Uterus (tissue), 4 donors: ENCODE results near the gene NDEL1. TPM values are rescaled to one million over a fixed set of nuclear protein-coding genes. Genes with fewer than 3 reads are reported as not detected.

ENCODE experiments used
- DNase-seq, 2 donors: peaks; one replicate each; pipeline ENCODE4 v3.0.0-alpha.2; 2019 to 2020
- H3K27ac ChIP-seq, 2 donors: fragments of 200-600 bp; sonication (generic); 1 replicate in 1 of 2; 2 replicates in 1 of 2; pipeline ENCODE4 v1.5.1; 2016 to 2018
- H3K27me3 ChIP-seq, 2 donors: fragments of 200-600 bp; sonication (generic); one replicate each; pipeline ENCODE4 v1.5.1; 2018 to 2019; ENCODE audit warnings: control low read depth in 1 of 2
- H3K36me3 ChIP-seq, 2 donors: fragments of 200-600 bp; sonication (generic); one replicate each; pipeline ENCODE4 v1.5.1; 2019; ENCODE audit warnings: control low read depth in 1 of 2
- H3K4me1 ChIP-seq, 2 donors: fragments of 200-600 bp; sonication (generic); one replicate each; pipeline ENCODE4 v1.5.1; 2018 to 2019; ENCODE audit warnings: control low read depth in 1 of 2
- H3K4me3 ChIP-seq, 2 donors: fragments of 200-600 bp; sonication (generic); 1 replicate in 1 of 2; 2 replicates in 1 of 2; pipeline ENCODE4 v1.5.1; 2018 to 2019; ENCODE audit warnings: mild to moderate bottlenecking in 1 of 2
- H3K9me3 ChIP-seq, 2 donors: fragments of 200-600 bp; sonication (generic); one replicate each; pipeline ENCODE4 v1.5.1; 2019; ENCODE audit warnings: control low read depth in 1 of 2
- CTCF ChIP-seq, 4 experiments: fragments of 200-600 bp in 2 of 4; fragments of 450-650 bp in 2 of 4; sonication (generic) in 2 of 4; IDR thresholded peaks; one replicate each; pipeline ENCODE4 v1.5.1; 2016 to 2019; ENCODE audit warnings: antibody characterized with exemption in 4 of 4, mild to moderate bottlenecking in 2 of 4, moderate library complexity in 1 of 4
- POLR2A ChIP-seq, 2 donors: fragments of 450-650 bp; IDR thresholded peaks; one replicate each; pipeline ENCODE4 v1.6.1; 2016; ENCODE audit warnings: antibody characterized with exemption in 2 of 2, mild to moderate bottlenecking in 1 of 2, moderate library complexity in 1 of 2
- intact Hi-C: fragments of 100-400 bp; cut with DNase I; formaldehyde crosslinking; loops from one replicate; pipeline ENCODE4 v1.15.1; 2023; ENCODE audit warnings: low total_unique reads
- total RNA-seq, 4 donors: library from RNA; depleted of rRNA in 3 of 4; stranded (reverse); fragments of >200 nt in 3 of 4; gene quantifications; one replicate each; pipeline versions ENCODE4 v1.1.0 to v1.2.4, GENCODE V29; 2014 to 2023
- donor health status: DM: yes; HTN: yes; CAD: no.

NDEL1 gene
- total RNA-seq, 4 donors from 2014 or later: 19.5 to 114 (median 63.8) TPM

DNA sequence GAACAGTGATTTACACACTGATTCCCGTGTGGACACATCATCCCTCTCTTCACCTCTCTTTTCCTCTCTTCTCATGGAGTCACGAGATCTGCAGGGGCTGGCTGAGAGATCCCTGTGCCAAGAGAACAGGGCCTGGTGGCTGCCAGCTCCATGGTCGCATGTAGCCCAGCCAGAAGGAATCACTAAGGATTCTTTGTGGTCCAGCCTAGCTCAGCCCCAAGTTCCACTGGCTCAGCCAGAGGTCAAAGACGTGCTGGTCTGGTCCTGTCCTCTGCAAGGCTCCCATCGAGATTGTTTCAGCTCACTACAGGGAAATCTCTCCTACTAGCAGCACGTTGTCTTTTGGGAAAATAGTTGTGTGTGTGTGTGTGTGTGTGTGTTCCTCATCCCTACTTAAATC lies 66.4 kb downstream of the NDEL1 start:
- Histone ChIP-seq H3K27me3 (no peaks in the 10 kb centered on the region), H3K36me3 (no peaks in the 10 kb centered on the region), H3K4me3 (no peak overlapping the region), H3K27ac (no peak overlapping the region), H3K9me3 (no peaks in the 10 kb centered on the region), H3K4me1 (no peaks in the 10 kb centered on the region)
- no peak for DNase-seq
- intact Hi-C loops: no loop called here
- TF ChIP-seq CTCF (IDR thresholded peaks at IDR 0.05): no peak
- no peak for TF ChIP-seq POLR2A (IDR thresholded peaks at IDR 0.05)

- Histone ChIP-seq H3K9me3 (no peaks in the 10 kb centered on the region), H3K36me3 (no peaks in the 10 kb centered on the region), H3K27me3 (no peaks in the 10 kb centered on the region), H3K4me1 (no peaks in the 10 kb centered on the region), H3K27ac (no peak overlapping the region), H3K4me3 (no peak overlapping the region)
- TF ChIP-seq CTCF (IDR thresholded peaks at IDR 0.05): no peak
- TF ChIP-seq POLR2A (IDR thresholded peaks at IDR 0.05): no peak
- intact Hi-C loops: no loop called here
- DNase-seq: no peak
These were observed 67.7 kb downstream of the NDEL1 start for GRCh38 chr17:8503368-8503767.

GRCh38 chr17:8503807-8504206 lies 68.1 kb downstream of the NDEL1 start:
- H3K36me3 ChIP-seq: no peaks in the 10 kb centered on the region
- TF ChIP-seq CTCF (IDR thresholded peaks at IDR 0.05): no peak
- no peak for TF ChIP-seq POLR2A (IDR thresholded peaks at IDR 0.05)
- H3K9me3 ChIP-seq: no peaks in the 10 kb centered on the region
- no peak overlapping the region for H3K4me3 ChIP-seq
- H3K27me3 ChIP-seq: no peaks in the 10 kb centered on the region
- H3K4me1 ChIP-seq: no peaks in the 10 kb centered on the region
- no peak overlapping the region for H3K27ac ChIP-seq
- no peak for DNase-seq
- intact Hi-C loops: no loop called here

DNA sequence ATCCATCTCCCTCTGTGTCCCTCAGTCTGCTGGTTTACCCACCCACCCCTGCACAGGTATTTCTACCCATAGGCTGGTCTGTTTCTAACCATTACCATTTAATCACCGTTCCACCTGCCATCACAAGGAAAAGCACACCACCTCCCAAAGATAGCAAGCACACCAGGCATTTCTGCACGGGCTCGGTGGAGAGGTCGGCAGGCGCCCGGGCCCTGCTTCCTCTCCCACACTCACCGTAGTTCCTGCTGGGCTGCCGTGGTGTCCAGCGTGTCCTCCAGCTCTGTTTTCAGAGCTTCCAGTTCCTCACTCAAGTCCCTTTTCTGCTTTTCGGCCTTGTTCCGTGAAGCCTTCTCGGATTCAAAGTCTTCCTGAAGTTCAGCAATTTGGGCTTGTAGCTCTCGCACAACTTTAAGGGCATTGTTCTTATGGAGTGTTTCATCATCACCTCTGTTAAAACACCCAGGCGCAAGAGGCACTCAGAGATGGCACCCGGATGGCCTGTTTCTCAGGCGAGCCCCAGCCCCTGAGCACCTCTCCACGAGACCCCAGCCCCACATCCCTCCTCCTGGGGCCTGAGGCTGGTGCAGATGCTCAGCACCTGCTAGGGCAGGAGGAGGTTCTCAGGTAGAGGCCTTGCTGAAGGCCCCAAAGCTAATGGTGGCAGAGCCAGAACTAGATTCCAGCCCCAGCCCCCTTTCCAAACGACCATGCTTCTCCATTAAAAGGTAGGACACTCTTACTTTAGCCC lies 69.0 kb downstream of the NDEL1 start:
- no peak for DNase-seq
- Histone ChIP-seq H3K27me3 (no peaks in the 10 kb centered on the region), H3K36me3 (no peaks in the 10 kb centered on the region), H3K27ac (no peak overlapping the region), H3K4me3 (no peak overlapping the region), H3K4me1 (no peaks in the 10 kb centered on the region), H3K9me3 (no peaks in the 10 kb centered on the region)
- no peak for TF ChIP-seq POLR2A (IDR thresholded peaks at IDR 0.05)
- no peak for TF ChIP-seq CTCF (IDR thresholded peaks at IDR 0.05)
- intact Hi-C loops: no loop called here

DNA sequence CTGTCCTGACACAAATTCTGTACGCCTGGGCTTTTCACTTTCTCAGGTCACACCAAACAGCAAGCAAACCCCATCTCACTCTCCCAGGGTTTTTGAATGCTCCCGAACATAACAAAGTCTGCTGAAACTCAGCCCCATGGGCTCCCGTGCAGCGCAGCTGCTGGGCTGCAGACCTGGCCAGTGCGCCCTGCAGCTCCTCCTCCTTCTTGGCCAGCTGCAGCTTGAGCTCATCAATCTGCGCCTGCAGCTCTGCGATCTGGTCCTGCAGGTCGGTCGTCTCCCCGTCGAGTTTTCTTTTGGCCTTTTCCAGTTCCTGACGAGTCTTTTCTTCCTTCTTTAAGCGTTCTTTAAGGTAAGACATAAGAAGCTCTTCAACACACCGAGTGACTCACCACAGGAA lies 70.5 kb downstream of the NDEL1 start:
- H3K27ac ChIP-seq: no peak overlapping the region
- DNase-seq: no peak
- intact Hi-C loops: no loop called here
- H3K9me3 ChIP-seq: no peaks in the 10 kb centered on the region
- no peak overlapping the region for H3K4me3 ChIP-seq
- no peaks in the 10 kb centered on the region for H3K36me3 ChIP-seq
- TF ChIP-seq CTCF (IDR thresholded peaks at IDR 0.05): no peak
- TF ChIP-seq POLR2A (IDR thresholded peaks at IDR 0.05): no peak
- no peaks in the 10 kb centered on the region for H3K27me3 ChIP-seq
- H3K4me1 ChIP-seq: no peaks in the 10 kb centered on the region
